Measurements from ENCODE around the gene RALY.
A peak's percentile ranks its signal among the peaks of the same experiment; 100 is the strongest.

RALY gene

DNA sequence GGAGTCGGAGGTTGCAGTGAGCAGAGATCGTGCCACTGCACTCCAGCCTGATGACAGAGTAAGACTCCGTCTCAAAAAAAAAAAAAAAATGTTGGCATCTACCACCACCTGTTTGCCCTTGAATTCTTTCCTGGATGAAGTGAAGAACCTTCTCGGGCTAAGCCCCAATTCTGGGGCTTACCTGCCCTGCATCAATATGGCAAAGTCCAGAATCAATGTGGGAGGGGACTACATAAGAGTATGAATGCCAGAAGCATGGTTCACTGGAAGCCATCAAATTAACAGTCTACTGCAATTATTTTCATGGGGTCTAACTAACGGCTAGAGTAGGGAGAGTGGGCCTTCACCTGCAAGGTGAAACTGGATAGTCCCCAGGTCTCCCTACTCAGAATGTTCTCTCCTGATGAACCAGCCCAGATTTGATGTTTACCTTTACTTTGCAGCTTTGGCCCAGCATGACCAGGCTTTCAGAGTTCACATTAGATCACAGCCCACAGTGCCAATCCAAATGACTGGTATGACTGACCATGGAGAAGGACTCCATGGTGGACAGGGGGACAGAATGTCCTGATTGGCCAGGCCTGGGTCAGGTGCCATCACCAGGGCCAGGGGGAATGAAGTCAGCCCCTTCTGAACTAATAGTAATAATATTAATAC is 7.0 kb upstream of the RALY start:
- DNase-seq (ENCODE audit: low read depth in 1 of 2, low spot score in 1 of 2) = no peak

DNA sequence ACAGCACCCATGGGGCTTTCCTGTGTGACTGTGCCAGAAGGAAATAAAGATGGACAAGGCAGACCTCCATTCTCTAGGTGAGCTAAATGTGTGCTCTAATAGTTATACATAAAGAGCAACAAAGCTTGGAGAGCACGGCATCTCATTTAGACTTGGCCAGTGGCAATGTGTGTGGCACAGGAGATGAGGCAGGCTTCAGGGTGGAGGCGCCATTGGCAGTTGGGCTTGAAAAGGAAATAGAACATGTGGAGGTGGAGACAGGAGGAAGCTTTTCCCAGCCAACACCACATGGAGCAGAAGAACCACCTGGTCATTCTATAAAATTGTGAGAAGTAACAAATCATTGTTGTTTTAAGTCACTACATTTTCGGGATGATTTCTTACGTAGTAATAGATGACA is 3.6 kb upstream of the RALY start:
- DNase-seq (ENCODE audit: low read depth in 1 of 2, low spot score in 1 of 2) = no peak

DNA sequence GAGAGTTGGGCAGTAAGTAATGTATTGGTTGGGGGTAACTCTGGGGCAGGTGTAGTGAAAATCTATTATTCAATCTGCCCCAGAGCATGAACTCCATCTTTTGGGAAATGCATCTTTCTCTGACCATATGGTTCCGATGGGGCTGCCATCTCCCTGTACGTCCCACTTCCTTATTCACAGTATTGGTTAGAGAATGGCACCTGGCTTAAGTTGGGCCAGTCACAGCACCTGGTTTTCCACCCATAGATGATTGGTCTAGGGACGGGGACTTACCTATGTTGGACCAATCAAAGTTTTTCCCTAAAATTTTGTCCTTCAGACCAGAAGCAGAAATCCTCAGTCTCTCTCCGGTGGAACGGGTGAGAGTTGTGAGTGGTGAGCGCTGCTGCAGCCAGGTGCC is 2.2 kb upstream of the RALY start:
- no peak for DNase-seq (ENCODE audit: low read depth in 1 of 2, low spot score in 1 of 2)

DNA sequence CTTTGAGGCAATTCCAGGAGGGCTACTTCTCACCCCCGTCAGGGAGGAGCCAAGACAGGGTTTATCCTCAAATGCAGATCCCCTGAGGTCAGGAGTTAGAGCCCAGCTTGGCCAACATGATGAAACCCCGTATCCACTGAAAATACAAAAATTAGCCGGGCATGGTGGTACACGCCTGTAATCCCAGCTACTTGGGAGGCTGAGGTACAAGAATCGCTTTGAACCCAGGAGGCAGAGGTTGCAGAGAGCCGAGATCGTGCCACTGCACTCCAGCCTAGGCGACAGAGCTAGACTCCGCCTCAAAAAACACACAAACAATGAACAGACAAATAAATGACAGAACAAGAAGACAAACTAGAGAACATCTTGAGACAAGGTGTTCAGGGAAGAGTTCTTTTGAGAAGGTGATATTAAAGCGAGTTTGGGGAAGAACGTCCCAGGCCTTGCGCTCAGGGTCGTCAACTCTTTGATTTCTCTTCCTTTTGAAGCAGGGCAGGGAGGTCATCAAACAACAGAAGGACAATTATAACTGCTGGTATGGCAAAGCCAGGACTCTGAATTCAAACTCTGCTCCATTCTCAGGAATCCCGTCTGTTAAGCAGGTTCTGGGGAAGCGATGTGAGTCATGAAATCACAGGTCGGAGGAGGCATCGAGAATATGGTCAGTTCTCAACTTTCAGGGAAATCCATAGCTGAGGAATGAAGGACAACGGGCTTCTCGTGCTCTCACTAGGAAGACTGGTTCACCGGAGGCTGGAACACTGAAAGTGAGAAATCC is 1.4 kb upstream of the RALY start:
- DNase-seq (ENCODE audit: low read depth in 1 of 2, low spot score in 1 of 2) = no peak

DNA sequence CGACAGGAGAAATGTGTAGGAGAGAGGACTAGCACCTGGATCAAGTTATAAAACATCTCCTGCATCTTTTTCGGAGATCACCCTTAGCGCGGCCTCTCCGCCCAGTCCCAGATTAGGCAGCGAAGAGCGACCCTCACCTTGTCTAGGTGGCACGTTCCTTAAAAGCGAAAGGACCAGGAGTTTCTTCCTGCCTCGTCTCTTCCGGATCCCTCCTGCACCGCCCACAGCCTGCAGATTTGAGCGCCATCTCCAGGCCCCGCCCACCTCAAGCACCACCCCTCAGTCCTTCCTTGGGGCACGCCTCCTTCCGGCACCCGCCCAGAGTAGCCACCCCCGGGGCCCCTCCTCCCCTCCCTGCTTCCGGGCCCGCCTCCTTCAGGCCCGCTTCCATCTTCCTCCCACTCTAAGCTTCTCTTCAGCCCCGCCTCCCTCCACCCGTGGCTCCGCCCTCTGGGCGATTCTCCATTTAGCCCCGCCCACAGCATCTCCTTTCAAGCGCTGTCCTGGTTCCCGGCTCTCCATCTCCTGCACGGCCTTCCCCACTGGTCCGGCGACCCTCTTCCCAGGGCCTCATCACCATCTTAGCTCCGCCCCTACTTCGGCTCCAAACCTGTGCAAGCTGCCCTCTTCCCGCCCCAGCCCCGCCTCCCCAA is 662 bp upstream of the RALY start:
- DNase-seq (ENCODE audit: low read depth in 1 of 2, low spot score in 1 of 2) = peak; percentile 99

DNA sequence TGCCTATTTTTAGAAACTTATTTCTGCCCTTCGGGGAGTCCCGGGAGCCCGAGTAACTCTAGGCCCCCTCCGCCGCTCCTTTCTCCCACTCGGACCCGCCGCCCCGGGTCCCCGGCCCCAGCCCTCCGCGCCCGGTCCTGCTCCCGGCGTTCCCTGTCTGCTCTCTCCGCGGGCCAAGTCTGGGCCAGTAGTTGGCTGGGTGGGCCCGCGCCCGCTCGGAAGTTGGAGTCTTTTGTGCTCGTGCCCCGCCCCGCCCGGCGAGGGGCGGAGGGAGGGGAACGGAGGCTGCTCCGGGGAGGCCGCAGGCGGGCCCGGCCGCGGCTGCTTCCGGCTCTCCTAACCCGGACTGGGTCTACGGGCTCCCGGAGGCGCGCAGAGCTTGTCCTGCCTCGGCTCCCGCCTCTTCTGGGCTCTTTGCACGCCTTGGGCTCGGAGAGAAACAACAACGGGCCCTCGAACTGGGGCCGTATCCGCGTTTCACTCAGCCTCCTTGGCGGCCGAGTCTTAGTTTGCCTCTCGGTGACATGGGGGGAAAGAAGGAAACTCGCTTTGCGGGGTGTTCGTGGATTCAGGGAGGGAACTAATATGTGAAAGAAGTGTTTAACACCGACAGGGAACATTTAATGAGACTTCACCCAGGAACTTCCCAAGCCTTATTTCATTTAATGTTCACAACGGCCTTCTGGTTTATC is 657 bp downstream of the RALY start:
- peak; percentile 62 to 70 for DNase-seq (ENCODE audit: low read depth in 1 of 2, low spot score in 1 of 2)

DNA sequence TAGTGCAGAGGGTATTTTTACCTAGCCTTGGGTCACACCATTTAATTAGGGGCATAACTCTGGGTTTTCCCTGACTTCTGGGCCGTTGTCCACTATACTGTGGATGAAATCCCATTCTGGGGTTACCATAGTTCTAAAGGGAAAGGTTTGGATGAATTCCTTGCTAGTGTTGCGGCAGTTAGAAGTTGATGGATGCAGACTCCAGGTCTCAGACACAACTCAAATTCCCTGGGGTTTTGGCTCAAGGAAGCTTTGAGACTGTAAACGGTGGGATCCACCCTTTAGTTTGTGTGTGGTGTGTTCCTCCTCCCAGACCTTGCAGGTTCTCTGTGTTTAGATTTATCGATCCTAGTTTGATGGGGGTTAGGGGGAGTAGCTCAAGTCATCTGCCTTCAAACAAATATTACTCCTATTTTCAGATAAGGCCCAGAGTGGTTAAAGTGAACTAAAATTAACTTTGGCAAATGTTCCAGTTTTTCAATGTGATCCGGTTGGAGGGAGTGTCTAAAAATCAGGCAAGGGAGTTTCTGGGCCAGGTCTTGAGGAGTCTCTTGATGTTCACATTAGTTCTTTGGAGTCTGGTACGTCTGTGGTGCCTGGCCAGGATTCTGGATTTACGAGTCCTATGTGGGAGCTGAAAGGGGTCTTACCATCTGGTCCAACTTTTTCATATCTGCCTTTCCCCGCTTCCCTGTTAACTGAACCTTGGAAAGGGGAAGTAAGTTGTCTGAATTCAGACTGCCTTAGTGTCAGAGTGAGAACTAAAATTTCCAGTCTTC is 1.5 kb downstream of the RALY start:
- DNase-seq (ENCODE audit: low read depth in 1 of 2, low spot score in 1 of 2) = no peak

DNA sequence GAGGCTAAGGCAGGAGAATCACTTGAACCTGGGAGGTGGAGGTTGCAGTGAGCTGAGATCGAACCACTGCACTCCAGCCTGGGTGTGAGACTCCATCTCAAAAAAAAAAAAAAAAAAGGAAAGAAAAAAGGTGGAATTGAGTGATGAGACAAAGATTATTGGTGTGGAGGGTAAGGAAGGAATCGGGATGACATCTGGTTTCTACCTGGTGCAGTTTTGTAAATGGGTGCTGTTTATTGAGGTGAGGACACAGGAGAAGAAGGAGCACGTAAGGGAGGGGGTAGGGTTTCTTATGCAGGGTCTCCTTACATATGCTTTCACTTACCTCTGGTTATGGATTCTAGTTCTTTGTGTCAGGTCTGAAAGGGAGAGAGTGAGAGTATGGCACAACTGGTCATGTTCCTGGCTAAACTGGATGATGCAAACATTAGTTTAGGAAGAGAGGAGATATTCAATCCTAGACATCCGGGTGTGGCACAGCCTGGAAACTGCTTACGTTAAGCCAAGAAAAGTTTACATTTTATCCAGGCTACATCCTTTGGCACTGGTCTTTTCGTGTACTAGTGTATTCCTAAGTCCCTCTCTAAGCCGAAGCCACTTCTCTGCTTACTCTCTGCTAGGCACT is 5.4 kb downstream of the RALY start:
- no peak for DNase-seq (ENCODE audit: low read depth in 1 of 2, low spot score in 1 of 2)

DNA sequence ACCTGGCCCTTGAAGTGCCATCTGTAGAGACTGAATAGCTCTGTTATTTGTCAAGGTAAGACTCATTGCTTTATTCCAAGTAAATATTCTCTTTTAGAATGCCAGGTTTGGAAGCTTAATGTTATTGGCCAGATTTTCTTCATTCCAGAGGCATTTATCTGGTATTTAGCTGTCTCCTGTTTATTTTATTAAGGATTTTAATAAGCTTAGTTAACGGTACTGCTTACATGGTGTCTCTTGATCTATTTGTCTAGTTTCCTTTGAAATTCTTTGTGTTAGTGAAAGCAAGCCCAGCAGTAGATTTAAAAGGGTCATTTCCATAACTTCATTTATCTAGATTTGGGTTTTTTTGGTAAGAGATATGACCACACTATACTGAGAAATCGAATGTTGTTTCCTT is 7.7 kb downstream of the RALY start:
- no peak for DNase-seq (ENCODE audit: low read depth in 1 of 2, low spot score in 1 of 2)

DNA sequence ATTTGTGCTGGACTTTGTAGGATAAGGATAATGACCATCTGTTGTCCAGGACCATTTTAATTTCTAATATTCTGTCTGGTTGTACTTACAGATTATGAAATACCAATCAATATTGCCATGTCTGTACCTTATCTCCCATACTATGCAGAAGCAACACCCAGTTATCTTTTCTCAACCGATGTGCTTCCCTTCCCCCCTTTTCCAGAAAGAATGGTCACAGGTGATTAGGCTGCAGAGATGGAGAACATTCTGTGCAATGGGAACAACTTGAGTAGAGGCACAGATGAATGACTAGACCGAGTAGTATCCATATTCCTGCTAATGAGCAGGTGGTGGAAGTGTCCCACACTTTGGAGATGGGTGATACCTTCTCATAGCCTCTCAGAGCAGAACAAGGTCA is 10.5 kb downstream of the RALY start:
- no peak for DNase-seq (ENCODE audit: low read depth in 1 of 2, low spot score in 1 of 2)

DNA sequence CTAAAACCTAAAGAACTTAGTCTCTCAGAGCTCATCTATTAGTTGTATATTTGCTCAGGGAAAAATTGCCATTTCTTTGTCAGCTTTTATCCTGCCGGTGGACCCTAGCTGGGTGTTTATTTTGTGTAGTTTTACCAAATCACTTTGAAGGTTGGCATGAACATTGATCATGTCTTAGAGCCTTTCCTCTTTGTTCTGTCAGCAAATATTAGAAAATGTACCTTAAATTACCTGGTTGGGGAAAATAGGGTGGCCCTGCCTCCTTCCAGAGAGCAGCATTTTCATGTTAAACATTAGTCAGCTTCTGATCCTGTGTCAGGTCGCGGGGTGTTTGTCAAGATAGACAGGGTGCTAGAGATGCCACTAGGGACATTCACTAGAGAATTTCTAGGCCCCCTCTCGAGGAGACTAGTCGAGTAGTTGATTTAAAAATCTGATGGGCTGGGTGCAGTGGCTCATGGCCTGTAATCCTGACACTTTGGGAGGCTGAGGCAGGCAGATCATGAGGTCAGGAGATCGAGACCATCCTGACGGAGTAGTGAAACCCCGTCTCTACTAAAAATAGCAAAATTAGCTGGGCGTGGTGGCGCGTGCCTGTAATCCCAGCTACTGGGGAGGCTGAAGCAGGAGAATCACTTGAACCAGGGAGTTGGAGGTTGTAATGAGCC is 11.2 kb downstream of the RALY start:
- no peak for DNase-seq (ENCODE audit: low read depth in 1 of 2, low spot score in 1 of 2)

DNA sequence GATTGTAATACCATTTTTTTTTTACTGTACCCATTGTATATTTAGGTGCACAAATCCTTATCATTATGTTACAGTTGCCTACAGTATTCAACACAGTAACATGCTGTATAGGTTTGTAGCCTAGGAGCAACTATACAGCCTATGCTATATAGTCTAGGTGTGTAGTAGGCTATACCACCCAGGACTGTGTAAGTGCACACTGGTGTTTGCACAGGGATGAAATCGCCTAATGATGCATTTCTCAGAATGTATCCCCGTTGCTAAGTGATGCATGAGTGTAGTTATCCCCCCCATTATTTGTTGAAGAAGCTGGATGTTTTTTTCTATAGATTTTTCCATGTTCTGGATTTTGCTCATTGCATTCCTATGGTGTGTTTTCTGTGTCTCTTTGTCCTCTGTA is 12.9 kb downstream of the RALY start:
- no peak for DNase-seq (ENCODE audit: low read depth in 1 of 2, low spot score in 1 of 2)

DNA sequence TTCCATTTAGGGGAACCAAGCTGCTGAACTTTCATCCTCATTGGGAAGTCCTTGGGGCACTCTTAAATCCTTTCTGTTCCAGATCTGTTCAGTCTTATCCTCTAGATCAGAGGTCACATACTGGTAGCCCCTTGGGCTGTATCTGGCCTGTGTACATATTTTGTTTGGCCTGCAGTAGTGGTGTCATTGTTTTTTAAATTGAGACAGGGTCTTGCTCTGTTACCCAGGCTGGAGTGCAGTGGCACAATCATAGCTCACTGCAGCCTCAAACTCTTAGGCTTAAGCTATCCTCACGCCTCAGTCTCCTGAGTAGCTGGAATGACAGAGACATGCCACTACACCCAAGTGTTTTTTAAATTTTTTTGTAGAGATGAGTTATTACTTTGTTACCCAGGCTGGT is 14.8 kb downstream of the RALY start:
- no peak for DNase-seq (ENCODE audit: low read depth in 1 of 2, low spot score in 1 of 2)

DNA sequence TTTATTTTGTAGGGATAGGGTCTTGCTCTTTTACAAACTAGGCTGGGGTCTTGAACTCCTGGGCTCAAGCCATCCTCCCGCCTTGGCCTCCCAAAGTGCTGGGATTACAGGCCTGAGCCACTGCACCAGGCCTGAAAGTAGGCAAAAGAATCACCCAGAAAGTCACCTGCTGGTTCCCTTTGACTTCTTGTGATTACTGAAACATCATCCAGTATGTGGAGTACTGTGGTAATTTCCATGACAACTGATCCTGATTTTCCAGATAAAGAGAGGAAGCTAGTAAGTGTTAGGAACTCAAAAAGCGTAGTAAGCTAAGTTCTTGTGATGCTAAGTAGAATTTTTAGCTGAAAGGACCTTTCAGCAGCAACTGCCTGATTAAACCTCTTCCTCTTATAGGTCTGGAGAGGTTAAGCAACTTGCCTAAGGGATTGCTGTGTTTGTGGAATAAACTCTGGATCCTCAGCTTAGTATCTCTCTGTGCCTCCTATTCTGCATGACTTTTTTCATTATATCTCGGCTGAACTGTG is 16.8 kb downstream of the RALY start:
- no peak for DNase-seq (ENCODE audit: low read depth in 1 of 2, low spot score in 1 of 2)

DNA sequence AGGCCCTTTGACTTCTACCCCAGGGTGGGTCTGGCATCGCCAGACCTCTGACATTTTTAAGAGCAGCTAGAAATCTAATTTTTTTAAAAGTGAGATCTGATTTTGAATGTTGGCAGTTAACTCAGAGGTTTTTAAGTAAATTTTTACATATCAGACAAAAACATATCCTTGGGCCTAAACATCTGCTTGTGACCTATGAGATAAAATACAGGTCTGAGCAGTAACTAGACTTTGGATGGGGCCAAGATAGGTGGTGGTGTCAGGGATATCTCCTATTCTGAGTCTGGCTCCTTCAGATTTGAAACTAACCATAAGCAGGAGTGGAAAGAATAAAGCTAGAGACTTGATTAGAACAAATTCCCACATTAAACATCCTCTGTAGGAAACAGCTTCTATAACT is 17.6 kb downstream of the RALY start:
- DNase-seq (ENCODE audit: low read depth in 1 of 2, low spot score in 1 of 2) = no peak

DNA sequence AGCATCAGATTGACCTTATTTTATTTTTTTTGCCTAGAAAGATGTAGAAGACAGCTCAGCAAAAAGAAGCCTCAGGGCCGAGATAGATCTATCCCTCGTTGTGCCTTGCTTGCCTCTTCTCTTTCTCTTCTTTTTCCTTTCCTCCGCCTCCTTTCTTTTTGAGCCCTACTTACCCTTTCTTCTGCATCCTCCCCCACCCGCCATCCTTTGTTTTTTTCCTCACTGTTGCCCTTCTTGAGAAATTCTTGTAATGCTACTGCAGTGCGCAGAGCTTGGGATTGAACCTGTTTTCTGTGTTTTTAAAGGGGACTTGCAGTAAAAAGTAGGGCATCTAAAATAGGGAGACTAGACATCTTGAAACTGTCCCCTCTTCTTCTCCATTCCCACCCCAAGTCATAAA is 18.6 kb downstream of the RALY start:
- no peak for DNase-seq (ENCODE audit: low read depth in 1 of 2, low spot score in 1 of 2)

DNA sequence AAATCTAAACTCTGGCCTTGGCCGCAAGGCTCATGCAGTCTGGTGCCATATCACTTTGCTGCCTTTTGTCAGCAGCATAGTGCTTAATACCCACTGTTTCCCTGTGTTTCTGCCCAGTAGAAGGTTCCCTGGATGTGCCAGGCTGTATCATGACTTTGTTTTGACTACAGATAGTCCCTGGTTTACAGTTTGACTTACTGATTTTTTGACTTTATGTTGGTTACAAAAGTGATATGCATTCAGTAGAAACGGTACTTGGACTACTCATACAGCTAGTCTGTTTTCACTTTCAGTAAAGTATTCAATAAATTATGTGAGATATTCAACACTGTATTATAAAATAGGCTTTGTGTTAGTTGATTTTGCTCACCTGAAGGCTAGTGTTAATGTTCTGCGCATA is 19.0 kb downstream of the RALY start:
- no peak for DNase-seq (ENCODE audit: low read depth in 1 of 2, low spot score in 1 of 2)

DNA sequence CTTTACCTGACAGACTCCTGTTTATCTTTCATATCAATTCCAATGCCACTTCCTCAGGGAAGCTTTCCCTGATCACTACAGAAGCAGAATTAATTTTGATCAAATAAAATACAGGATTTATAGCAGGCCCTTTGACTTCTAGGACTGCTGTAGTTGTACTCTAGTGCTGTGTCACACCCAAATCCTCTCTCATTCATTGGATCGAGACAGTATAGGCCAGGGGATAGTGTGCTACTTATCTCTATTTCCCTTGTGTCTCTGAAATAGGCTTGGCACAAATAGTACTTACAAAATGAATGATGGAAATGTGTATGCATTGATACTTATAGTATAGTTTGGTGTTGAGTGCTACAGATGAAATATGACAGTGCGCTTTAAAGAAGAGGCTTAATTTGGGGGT is 19.8 kb downstream of the RALY start:
- DNase-seq (ENCODE audit: low read depth in 1 of 2, low spot score in 1 of 2) = no peak

DNA sequence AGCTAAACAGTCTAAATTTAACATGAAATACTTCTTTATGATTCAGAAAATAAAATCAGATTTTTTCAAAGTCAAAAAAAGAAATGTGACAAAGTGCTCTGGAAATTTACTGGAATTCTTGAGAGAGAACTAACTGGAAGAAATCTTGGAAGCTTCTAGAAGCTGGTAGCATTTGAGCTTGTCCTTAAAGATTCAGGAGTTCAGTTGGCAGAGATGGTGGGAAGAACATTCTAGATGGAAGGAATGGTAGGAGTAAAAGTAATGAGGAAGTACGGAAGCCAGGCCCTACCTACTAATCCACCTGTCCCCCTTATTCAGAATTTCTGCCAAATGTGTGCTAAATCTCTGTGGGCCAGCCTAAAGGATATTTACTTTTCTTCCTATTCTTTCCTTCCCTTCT is 21.2 kb downstream of the RALY start:
- DNase-seq (ENCODE audit: low read depth in 1 of 2, low spot score in 1 of 2) = no peak

Measured in activated T-helper 1 cell treated with anti-CD3 and anti-CD28 coated beads, Interleukin-2, amount 50 U/mL, for 16 hours (primary cell).